HEK293T (cell line): ENCODE measurements around the gene NLRP12.
"Not testable (repeated sequence)": the region's sequence is repeated elsewhere in the genome, so short reads cannot be mapped to it uniquely, and the experiment has no call there.

Source experiments
- BHLHE40 ChIP-seq: fragments of 450-650 bp; IDR thresholded peaks from 2 replicates; pipeline ENCODE4 v1.6.1; 2016; ENCODE audit warnings: mild to moderate bottlenecking, moderate library complexity, borderline replicate concordance
- CTBP1 ChIP-seq: fragments of 450-650 bp; IDR thresholded peaks from 2 replicates; pipeline ENCODE4 v1.6.1; 2016; ENCODE audit warnings: borderline replicate concordance
- ELF4 ChIP-seq: fragments of 450-650 bp; IDR thresholded peaks from 2 replicates; pipeline ENCODE4 v1.6.1; 2017; ENCODE audit warnings: antibody characterized with exemption
- FOXA1 ChIP-seq: fragments of 450-650 bp; IDR thresholded peaks from 2 replicates; pipeline ENCODE4 v1.6.1; 2016; ENCODE audit warnings: mild to moderate bottlenecking
- FOXK2 ChIP-seq: fragments of 450-650 bp; IDR thresholded peaks from 2 replicates; pipeline ENCODE4 v1.6.1; 2016; ENCODE audit warnings: mild to moderate bottlenecking
- FOXM1 ChIP-seq: fragments of 450-650 bp; IDR thresholded peaks from 2 replicates; pipeline ENCODE4 v1.6.1; 2017; ENCODE audit warnings: mild to moderate bottlenecking, borderline replicate concordance
- HDGF ChIP-seq: fragments of 450-650 bp; IDR thresholded peaks from 2 replicates; pipeline ENCODE4 v1.6.1; 2017; ENCODE audit warnings: antibody characterized with exemption, borderline replicate concordance
- L3MBTL2 ChIP-seq: fragments of 450-650 bp; conservative IDR thresholded peaks from 2 replicates; pipeline ENCODE4 v1.6.1; 2016; ENCODE audit warnings: mild to moderate bottlenecking
- NFRKB ChIP-seq: fragments of 450-650 bp; IDR thresholded peaks from 2 replicates; pipeline ENCODE4 v1.6.1; 2016; ENCODE audit warnings: mild to moderate bottlenecking, moderate library complexity
- SP1 ChIP-seq: fragments of 450-650 bp; IDR thresholded peaks from 2 replicates; pipeline ENCODE4 v1.6.1; 2017
- TARDBP ChIP-seq: fragments of 450-650 bp; IDR thresholded peaks from 2 replicates; pipeline ENCODE4 v1.6.1; 2016

DNA sequence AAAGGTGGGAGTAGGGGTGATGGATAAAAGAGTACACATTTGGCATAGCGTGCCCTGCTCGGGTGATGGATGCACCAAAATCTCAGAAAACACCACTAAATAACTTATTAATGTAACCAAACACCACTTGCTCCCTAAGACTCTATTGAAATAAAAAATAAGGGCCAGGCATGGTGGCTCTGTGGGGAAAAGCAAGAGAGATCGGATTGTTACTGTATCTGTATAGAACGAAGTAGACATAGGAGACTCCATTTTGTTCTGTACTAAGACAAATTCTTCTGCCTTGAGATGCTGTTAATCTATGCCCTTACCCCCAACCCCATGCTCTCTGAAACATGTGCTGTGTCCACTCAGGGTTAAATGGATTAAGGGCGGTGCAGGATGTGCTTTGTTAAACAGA lies 14.3 kb upstream of the NLRP12 start:
- not testable (repeated sequence) for TF ChIP-seq FOXK2, SP1, BHLHE40, L3MBTL2, CTBP1, FOXA1, TARDBP, HDGF, ELF4, NFRKB, FOXM1
